GM23248 (cell line): ENCODE data around the gene LCE4A. TPM values are rescaled to one million over a fixed set of nuclear protein-coding genes. Genes with fewer than 3 reads are reported as not detected.

Experiments used
- DNase-seq: peaks from one replicate; pipeline ENCODE4 v3.0.0-alpha.2; 2015
- H2AFZ ChIP-seq: fragments of 200-600 bp; sonication (generic); 2 replicates; pipeline ENCODE4 v1.6.1; 2016; ENCODE audit warnings: antibody characterized with exemption
- H3F3A ChIP-seq: fragments of 200-600 bp; sonication (generic); 2 replicates; pipeline ENCODE4 v1.6.1; 2016; ENCODE audit warnings: mild to moderate bottlenecking, antibody characterized with exemption, mixed run types; ENCODE audit not compliant: insufficient read depth
- H3K27ac ChIP-seq: fragments of 200-600 bp; sonication (generic); 2 replicates; pipeline ENCODE4 v1.5.1; 2016; ENCODE audit warnings: mild to moderate bottlenecking
- H3K27me3 ChIP-seq: fragments of 200-600 bp; sonication (generic); replicated peaks from 2 replicates; pipeline ENCODE4 v1.6.1; 2016; ENCODE audit warnings: mild to moderate bottlenecking; ENCODE audit not compliant: insufficient read depth
- H3K36me3 ChIP-seq: fragments of 200-600 bp; sonication (generic); 2 replicates; pipeline ENCODE4 v1.6.1; 2016; ENCODE audit warnings: low read depth, mild to moderate bottlenecking
- H3K4me1 ChIP-seq: fragments of 200-600 bp; sonication (generic); 2 replicates; pipeline ENCODE4 v1.6.1; 2016; ENCODE audit warnings: mild to moderate bottlenecking; ENCODE audit not compliant: insufficient read depth
- H3K4me2 ChIP-seq: fragments of 200-600 bp; sonication (generic); one replicate; pipeline ENCODE4 v1.6.1; 2016; ENCODE audit warnings: mild to moderate bottlenecking; ENCODE audit not compliant: unreplicated experiment
- H3K4me3 ChIP-seq: fragments of 200-600 bp; sonication (generic); 2 replicates; pipeline ENCODE4 v1.5.1; 2016; ENCODE audit warnings: mild to moderate bottlenecking
- H3K79me2 ChIP-seq: fragments of 200-600 bp; sonication (generic); 2 replicates; pipeline ENCODE4 v1.6.1; 2016; ENCODE audit warnings: mild to moderate bottlenecking; ENCODE audit not compliant: insufficient read depth
- H3K9ac ChIP-seq: fragments of 200-600 bp; sonication (generic); 2 replicates; pipeline ENCODE4 v1.6.1; 2016; ENCODE audit warnings: mild to moderate bottlenecking
- H3K9me2 ChIP-seq: fragments of 200-600 bp; sonication (generic); 2 replicates; pipeline ENCODE4 v1.6.1; 2016; ENCODE audit warnings: mixed run types, mild to moderate bottlenecking, moderate library complexity; ENCODE audit not compliant: insufficient read depth
- H3K9me3 ChIP-seq: fragments of 200-600 bp; sonication (generic); one replicate; pipeline ENCODE4 v1.6.1; 2017; ENCODE audit warnings: low read depth
- H4K20me1 ChIP-seq: fragments of 200-600 bp; sonication (generic); 2 replicates; pipeline ENCODE4 v1.6.0; 2016; ENCODE audit not compliant: insufficient read depth
- EZH2 ChIP-seq: fragments of 200-600 bp; sonication (generic); IDR thresholded peaks from 2 replicates; pipeline ENCODE4 v1.6.1; 2018; ENCODE audit warnings: antibody characterized with exemption, mild to moderate bottlenecking; ENCODE audit not compliant: insufficient read depth, poor library complexity, severe bottlenecking
- EZH2phosphoT487 ChIP-seq: fragments of 200-600 bp; sonication (generic); IDR thresholded peaks from 2 replicates; pipeline ENCODE4 v1.6.1; 2018; ENCODE audit warnings: antibody characterized with exemption, moderate library complexity, mild to moderate bottlenecking, low read depth; ENCODE audit not compliant: insufficient read depth
- WGBS, 2 experiments: methylation state at CpG; one replicate each; pipeline ENCODE4 v1.1.6; 2015 to 2017; ENCODE audit warnings: low lambda C conversion rate in 2 of 2, low coverage in 1 of 2; ENCODE audit errors: missing lambda C conversion rate in 2 of 2; 5-methylcytosine and 5-hydroxymethylcytosine counted together
- in situ Hi-C: fragments of 300-500 bp; cut with MboI; formaldehyde crosslinking; loops from 2 replicates; pipeline ENCODE4 v1.15.0; 2020
- polyA plus RNA-seq: library from polyadenylated mRNA; unstranded; fragments of >200 nt; fragmentation: Nextera tagmentation; extraction: Ambion mirVana; gene quantifications from 2 replicates; pipeline ENCODE4 v1.2.1, GENCODE V29; 2016
- total RNA-seq: library from RNA; depleted of rRNA; stranded (reverse); fragments of >200 nt; shearing (Covaris generic); gene quantifications from 2 replicates; pipeline ENCODE4 v1.2.3, GENCODE V29; 2014

Gene LCE4A
- total and polyA plus RNA-seq, 2 experiments from 2014 or later = 0.39 TPM; not detected in 1

DNA sequence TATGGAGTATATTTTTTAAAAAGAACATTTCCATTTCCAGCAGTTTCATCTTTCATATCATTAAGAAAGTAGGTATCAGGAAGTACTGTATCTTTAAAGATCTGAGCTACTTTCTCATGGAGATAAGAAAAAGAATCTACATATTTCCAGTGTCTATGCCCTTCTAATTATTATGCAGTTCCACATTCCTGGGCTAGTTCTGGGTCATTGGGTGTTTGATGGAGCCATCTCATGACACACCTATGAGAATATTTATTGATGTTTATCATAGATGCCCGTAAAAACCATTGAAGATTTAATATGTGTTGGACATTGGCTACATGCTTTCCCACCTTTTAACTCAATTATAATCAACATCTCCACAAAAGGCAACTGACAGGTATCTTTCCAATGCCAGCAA, 21.0 kb downstream of the LCE4A start:
- DNase-seq = no peak
- Histone ChIP-seq H3F3A (no peaks in the 10 kb centered on the region), H3K9me2 (no peaks in the 10 kb centered on the region), H2AFZ (0 out of 2 replicates have a peak overlapping the region, but pooled peaks have one; percentile 42), H4K20me1 (no peaks in the 10 kb centered on the region), H3K4me2 (no peak overlapping the region), H3K9ac (no peak overlapping the region), H3K27ac (no peak overlapping the region), H3K9me3 (no peaks in the 10 kb centered on the region), H3K36me3 (no peaks in the 10 kb centered on the region), H3K4me1 (0 out of 2 replicates have a peak, but pooled peaks cover 6% of the 10 kb centered on the region), H3K4me3 (no peak overlapping the region), H3K79me2 (no peaks in the 10 kb centered on the region), H3K27me3 (no peaks in the 10 kb centered on the region)
- 30 to 38% methylated on average over 1 of the region's 1 CpG for WGBS, 2 experiments
- TF ChIP-seq EZH2 (no peak), EZH2phosphoT487 (no peak)
- in situ Hi-C loops = no loop called here

DNA sequence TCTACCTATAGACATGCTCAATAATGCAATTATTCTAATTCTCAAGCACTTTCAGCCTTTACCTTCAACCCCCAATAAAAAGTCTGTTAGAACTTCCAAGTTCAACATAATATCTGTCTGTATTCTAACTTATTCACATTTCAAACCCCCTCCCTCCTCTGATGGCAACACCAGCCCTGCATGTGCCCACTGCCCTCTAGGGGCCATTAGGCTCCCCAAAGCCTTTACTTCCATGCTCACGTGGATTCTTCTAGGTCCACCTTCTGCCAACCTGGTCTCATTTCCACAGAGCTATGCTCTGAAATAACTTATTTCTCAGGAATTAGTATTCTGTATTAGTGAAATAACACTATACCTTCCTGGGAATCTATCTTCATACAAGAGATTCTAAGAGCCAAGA, 27.7 kb downstream of the LCE4A start:
- peak; percentile 19 for DNase-seq
- Histone ChIP-seq H3K4me2 (no peak overlapping the region), H3K4me1 (peaks cover 9% of the 10 kb centered on the region), H2AFZ (no peak overlapping the region), H3K79me2 (no peaks in the 10 kb centered on the region), H3K4me3 (no peak overlapping the region), H3K27ac (no peak overlapping the region), H3K36me3 (no peaks in the 10 kb centered on the region), H3K9me3 (no peaks in the 10 kb centered on the region), H3K9me2 (no peaks in the 10 kb centered on the region), H3K9ac (no peak overlapping the region), H3K27me3 (no peaks in the 10 kb centered on the region), H3F3A (no peaks in the 10 kb centered on the region), H4K20me1 (no peaks in the 10 kb centered on the region)
- in situ Hi-C loops = no loop called here
- no peak for TF ChIP-seq EZH2phosphoT487
- TF ChIP-seq EZH2 = no peak
- 20 to 26% methylated on average over 1 of the region's 1 CpG for WGBS, 2 experiments

DNA sequence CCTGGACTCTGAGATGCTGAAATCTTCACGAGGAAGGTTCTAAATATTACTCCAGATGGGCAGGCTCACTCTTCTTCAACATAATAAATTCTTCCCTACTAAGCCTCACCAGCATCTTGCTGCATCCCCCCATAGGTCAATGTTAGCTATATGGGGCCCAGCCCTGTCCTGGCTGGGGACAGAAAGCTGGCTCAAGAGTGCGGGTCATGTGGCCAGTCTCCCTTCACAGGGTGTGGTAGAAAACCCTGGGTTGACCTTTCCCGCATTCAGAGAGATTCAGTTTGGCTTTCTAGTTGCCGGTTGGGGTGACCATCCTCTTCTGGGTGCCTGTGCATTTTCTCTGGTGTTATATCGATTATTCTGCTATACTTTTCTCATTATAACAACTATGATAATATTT, 30.0 kb downstream of the LCE4A start:
- Histone ChIP-seq H3K9me3 (no peaks in the 10 kb centered on the region), H3K9me2 (no peaks in the 10 kb centered on the region; the same call in 1 of the 2 replicates), H3K27me3 (no peaks in the 10 kb centered on the region), H2AFZ (0 out of 2 replicates have a peak overlapping the region, but pooled peaks have one; percentile 2), H3K9ac (no peak overlapping the region), H3K79me2 (no peaks in the 10 kb centered on the region), H3K4me1 (peaks cover 28% of the 10 kb centered on the region), H3K36me3 (no peaks in the 10 kb centered on the region), H3K27ac (no peak overlapping the region), H4K20me1 (no peaks in the 10 kb centered on the region), H3K4me3 (no peak overlapping the region), H3K4me2 (no peak overlapping the region), H3F3A (peaks cover 13% of the 10 kb centered on the region; the same call in 1 of the 2 replicates)
- WGBS, 2 experiments = 39 to 44% methylated on average over 5 of the region's 5 CpGs
- no peak for TF ChIP-seq EZH2
- no peak for TF ChIP-seq EZH2phosphoT487
- no peak for DNase-seq
- in situ Hi-C loops = no loop called here

DNA sequence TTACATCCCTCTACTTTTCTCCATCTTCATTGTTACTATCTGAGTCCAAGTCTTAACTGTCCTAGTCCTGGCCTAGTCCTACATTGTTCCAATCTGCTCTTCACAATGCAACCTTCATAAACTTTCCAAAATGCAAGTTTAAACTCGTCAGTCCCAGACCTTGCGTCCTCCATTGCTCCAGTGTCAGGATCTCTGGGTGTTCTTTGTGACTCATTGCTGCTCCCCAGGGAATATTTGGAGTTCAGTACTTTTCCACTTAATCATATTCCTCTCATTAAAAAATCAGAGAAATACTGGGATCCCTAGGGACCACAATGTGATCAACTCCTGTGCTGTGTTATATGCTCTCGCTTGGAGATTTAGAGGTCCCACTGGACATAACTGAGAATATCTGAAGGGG, 31.9 kb downstream of the LCE4A start:
- peak; percentile 43 for DNase-seq
- H3K4me3 ChIP-seq = no peak overlapping the region
- H4K20me1 ChIP-seq = no peaks in the 10 kb centered on the region
- WGBS, 2 experiments = 56 to 57% methylated on average over 3 of the region's 3 CpGs
- no peak overlapping the region for H3K9ac ChIP-seq
- H3K4me1 ChIP-seq = peaks cover 45% of the 10 kb centered on the region
- H3K27me3 ChIP-seq = no peaks in the 10 kb centered on the region
- in situ Hi-C loops = no loop called here
- peaks cover 32% of the 10 kb centered on the region for H3F3A ChIP-seq
- H2AFZ ChIP-seq = peak overlapping the region; percentile 38
- no peaks in the 10 kb centered on the region for H3K79me2 ChIP-seq
- H3K9me2 ChIP-seq = no peaks in the 10 kb centered on the region; the same call in 1 of the 2 replicates
- no peaks in the 10 kb centered on the region for H3K36me3 ChIP-seq
- H3K4me2 ChIP-seq = no peak overlapping the region
- no peaks in the 10 kb centered on the region for H3K9me3 ChIP-seq
- TF ChIP-seq EZH2 (no peak), EZH2phosphoT487 (no peak)
- H3K27ac ChIP-seq = no peak overlapping the region

DNA sequence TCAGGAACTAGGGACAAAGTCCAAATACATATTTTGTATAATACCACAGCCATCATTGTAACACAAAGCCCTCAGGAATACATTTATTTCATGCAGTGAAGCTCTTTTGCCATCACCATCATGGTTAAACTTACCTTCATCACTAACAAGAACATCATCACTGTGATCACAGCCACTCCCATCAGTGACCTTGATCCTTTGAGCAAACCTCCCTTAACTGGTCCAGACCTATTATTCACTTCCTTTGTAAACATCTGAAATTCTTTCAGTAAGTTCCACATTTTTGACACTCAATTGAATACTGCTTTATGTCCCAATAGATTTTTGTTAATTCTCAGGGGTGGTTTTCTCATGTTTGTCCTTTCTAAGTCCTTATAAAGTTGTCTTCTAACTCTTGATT, 33.7 kb downstream of the LCE4A start:
- in situ Hi-C loops = no loop called here
- H3K79me2 ChIP-seq = no peaks in the 10 kb centered on the region
- DNase-seq = peak; percentile 41
- H3K9me3 ChIP-seq = no peaks in the 10 kb centered on the region
- H3F3A ChIP-seq = peaks cover 36% of the 10 kb centered on the region
- H3K27ac ChIP-seq = no peak overlapping the region
- H3K4me3 ChIP-seq = no peak overlapping the region
- TF ChIP-seq EZH2 (no peak), EZH2phosphoT487 (no peak)
- no peak overlapping the region for H3K9ac ChIP-seq
- H3K27me3 ChIP-seq = no peaks in the 10 kb centered on the region
- no peak overlapping the region for H3K4me2 ChIP-seq
- H3K9me2 ChIP-seq = no peaks in the 10 kb centered on the region; the same call in 1 of the 2 replicates
- no peaks in the 10 kb centered on the region for H4K20me1 ChIP-seq
- H2AFZ ChIP-seq = no peak overlapping the region; the same call in 1 of the 2 replicates
- peaks cover 63% of the 10 kb centered on the region for H3K4me1 ChIP-seq
- no peaks in the 10 kb centered on the region for H3K36me3 ChIP-seq
